CD4-positive, alpha-beta T cell (primary cell): ENCODE results near the gene GPX2. TPM values are rescaled to one million over a fixed set of nuclear protein-coding genes. Genes with fewer than 3 reads are reported as not detected.

Source experiments
- ATAC-seq: fragments of 200-7000 bp; cut with Tn5 transposase; one replicate; pipeline ENCODE4 v1.10.0; 2022; ENCODE audit warnings: mild to moderate bottlenecking; ENCODE audit not compliant: poor library complexity
- CTCF ChIA-PET: fragments of 350-600 bp; sonication (Branson Sonifier 250); formaldehyde crosslinking; loops from one replicate; lab custom pipeline; 2021; ENCODE audit warnings: antibody characterized with exemption, inconsistent platforms; lab: Charles Lee
- POLR2A ChIA-PET: fragments of 350-600 bp; sonication (Branson Sonifier 250); formaldehyde crosslinking; loops from one replicate; lab custom pipeline; 2021; ENCODE audit warnings: antibody characterized with exemption, inconsistent platforms; lab: Charles Lee
- DNase-seq, 14 experiments: peaks; one replicate each; pipeline ENCODE4 v3.0.0-alpha.2; 2013 to 2020; ENCODE audit warnings: mixed read lengths in 2 of 14
- H3K27ac ChIP-seq, 2 donors: one replicate each; pipeline versions ENCODE4 v1.5.1 to v1.7.0; 2013; ENCODE audit warnings: low read length in 2 of 2, low read depth in 1 of 2, mild to moderate bottlenecking in 1 of 2
- H3K27me3 ChIP-seq, 2 experiments: 1 replicate in 1 of 2; 2 replicates in 1 of 2; pipeline versions ENCODE4 v1.6.1 to v1.7.0; 2013; ENCODE audit warnings: low read length in 2 of 2, control low read depth in 1 of 2, mild to moderate bottlenecking in 1 of 2, moderate library complexity in 1 of 2; ENCODE audit not compliant: insufficient read depth in 2 of 2, control insufficient read depth in 1 of 2
- H3K36me3 ChIP-seq: one replicate; pipeline ENCODE4 v1.6.1; 2013; ENCODE audit warnings: low read length, control low read depth; ENCODE audit not compliant: insufficient read depth
- H3K4me1 ChIP-seq: one replicate; pipeline ENCODE4 v1.6.1; 2013; ENCODE audit warnings: low read length, control low read depth; ENCODE audit not compliant: insufficient read depth
- H3K4me3 ChIP-seq: one replicate; pipeline ENCODE4 v1.5.1; 2013; ENCODE audit warnings: mild to moderate bottlenecking, low read length, moderate library complexity
- H3K9me3 ChIP-seq, 2 experiments: 1 replicate in 1 of 2; 2 replicates in 1 of 2; pipeline versions ENCODE4 v1.6.1 to v1.7.0; 2013; ENCODE audit warnings: low read length in 2 of 2, mild to moderate bottlenecking in 2 of 2, control low read depth in 1 of 2, moderate library complexity in 1 of 2; ENCODE audit not compliant: control insufficient read depth in 1 of 2, insufficient read depth in 1 of 2
- H3K27ac Mint-ChIP-seq: one replicate; pipeline ENCODE4 v1.8.0; 2020; ENCODE audit warnings: mixed read lengths
- H3K27me3 Mint-ChIP-seq: one replicate; pipeline ENCODE4 v1.8.0; 2021; ENCODE audit warnings: mixed read lengths
- H3K36me3 Mint-ChIP-seq: one replicate; pipeline ENCODE4 v1.8.0; 2021; ENCODE audit warnings: low read depth, mixed read lengths
- H3K4me1 Mint-ChIP-seq: one replicate; pipeline ENCODE4 v1.8.0; 2021; ENCODE audit warnings: low read depth, mixed read lengths
- H3K4me3 Mint-ChIP-seq: one replicate; pipeline ENCODE4 v1.8.0; 2020; ENCODE audit warnings: mild to moderate bottlenecking, mixed read lengths
- H3K9me3 Mint-ChIP-seq: one replicate; pipeline ENCODE4 v1.8.0; 2020; ENCODE audit warnings: mixed read lengths
- CTCF ChIP-seq: fragments of 200-600 bp; IDR thresholded peaks from one replicate; pipeline ENCODE4 v1.8.0; 2022; ENCODE audit warnings: antibody characterized with exemption, mild to moderate bottlenecking
- intact Hi-C, 2 experiments: fragments of 100-400 bp; cut with DNase I in 1 of 2; cut with micrococcal nuclease in 1 of 2; formaldehyde crosslinking; loops; one replicate each; pipeline versions ENCODE4 v1.15.1 to v1.9.0; 2023 to 2025; cut with DNase I, micrococcal nuclease
- total RNA-seq, 174 experiments: library from RNA in 2 of 174; stranded (reverse) in 2 of 174; gene quantifications; one replicate each; pipeline ENCODE4 v1.2.3 and lab custom pipeline; 2021 to 2026

Gene GPX2
- total RNA-seq, 2 experiments from 2014 or later: not detected

GRCh38 chr14:64983439-64984310, 41.1 kb upstream of the GPX2 start:
- Mint-ChIP-seq H3K4me1 (peaks cover 37% of the 10 kb centered on the region), H3K9me3 (no peaks in the 10 kb centered on the region), H3K27ac (peak overlapping the region; percentile 1), H3K4me3 (peak overlapping the region; percentile 1), H3K36me3 (peaks cover 6% of the 10 kb centered on the region), H3K27me3 (no peaks in the 10 kb centered on the region)
- peaks cover 20% of the 10 kb centered on the region for H3K4me1 ChIP-seq
- ChIA-PET CTCF (interaction anchor here (0.7 to 1.5 kb wide), 3 partner anchors 92 to 160 kb away, joined by 3 to 4 read pairs (median 3); no protein-coding TSS in a partner anchor), POLR2A (interaction anchor here (1.0 kb wide), 1 partner anchor 69 kb away, joined by 4 read pairs; the partner anchor contains the start of gene CHURC1)
- no peaks in the 10 kb centered on the region for H3K27me3 ChIP-seq
- no peak overlapping the region for H3K27ac ChIP-seq
- H3K4me3 ChIP-seq: no peak overlapping the region
- H3K36me3 ChIP-seq: no peaks in the 10 kb centered on the region
- peak; percentile 88 for TF ChIP-seq CTCF
- H3K9me3 ChIP-seq: no peaks in the 10 kb centered on the region
- no peak for ATAC-seq
- peak in 8 of 14 experiments; percentile 15 to 77 (median 48) for DNase-seq
- intact Hi-C loops: loop anchor here (1.0 to 10.0 kb wide), 6 partner anchors 56 to 841 kb away; partner anchors contain the start of gene CHURC1 (in 1 of the 2)

- POLR2A ChIA-PET: no interaction called here
- H3K36me3 Mint-ChIP-seq: no peaks in the 10 kb centered on the region
- ATAC-seq: no peak
Measured at GRCh38 chr14:64979336-64980074, 37.0 kb upstream of the GPX2 start.

More at GRCh38 chr14:64979336-64980074, 37.0 kb upstream of the GPX2 start:
- peaks cover 3% of the 10 kb centered on the region for H3K4me1 ChIP-seq
- no peaks in the 10 kb centered on the region for H3K9me3 ChIP-seq
- H3K36me3 ChIP-seq: no peaks in the 10 kb centered on the region
- intact Hi-C loops: loop anchor here (5.0 to 10.0 kb wide), 5 partner anchors 52 to 845 kb away; partner anchors contain the start of gene CHURC1 (in 1 of the 2)
- H3K27ac ChIP-seq: no peak overlapping the region
- no peak overlapping the region for H3K4me3 ChIP-seq
- Mint-ChIP-seq H3K27ac (no peak overlapping the region), H3K4me1 (peaks cover 12% of the 10 kb centered on the region), H3K27me3 (no peaks in the 10 kb centered on the region), H3K9me3 (no peaks in the 10 kb centered on the region), H3K4me3 (no peak overlapping the region)
- CTCF ChIA-PET: interaction anchor here (0.7 kb wide), 1 partner anchor 21 kb away, joined by 3 read pairs; no protein-coding TSS in a partner anchor
- no peak for TF ChIP-seq CTCF
- DNase-seq: no peak
- H3K27me3 ChIP-seq: no peaks in the 10 kb centered on the region
